Right lobe of liver (tissue), 6 donors: ENCODE results near the gene SPATA20. TPM values are rescaled to one million over a fixed set of nuclear protein-coding genes. Genes with fewer than 3 reads are reported as not detected.

Experiments used
- ATAC-seq, 4 donors: fragments of 200-7000 bp; cut with Tn5 transposase; one replicate each; pipeline ENCODE4 v1.9.1; 2020; ENCODE audit warnings: mild to moderate bottlenecking in 4 of 4, moderate library complexity in 4 of 4
- DNase-seq, 3 donors: peaks; one replicate each; pipeline ENCODE4 v3.0.0-alpha.2; 2020
- H3K27ac ChIP-seq, 3 donors: fragments of 200-600 bp; one replicate each; pipeline ENCODE4 v1.8.0; 2022
- H3K27me3 ChIP-seq, 2 donors: fragments of 200-600 bp; one replicate each; pipeline ENCODE4 v1.8.0; 2022
- H3K36me3 ChIP-seq, 4 donors: fragments of 200-600 bp; sonication (generic) in 1 of 4; one replicate each; pipeline versions ENCODE4 v1.5.1 to v1.8.0; 2017 to 2022; ENCODE audit warnings: control low read depth in 1 of 4
- H3K4me1 ChIP-seq, 4 donors: fragments of 200-600 bp; sonication (generic) in 1 of 4; one replicate each; pipeline versions ENCODE4 v1.5.1 to v1.8.0; 2017 to 2022; ENCODE audit warnings: control low read depth in 1 of 4
- H3K4me3 ChIP-seq, 3 donors: fragments of 200-600 bp; one replicate each; pipeline ENCODE4 v1.8.0; 2022
- H3K9me3 ChIP-seq, 4 donors: fragments of 200-600 bp; sonication (generic) in 1 of 4; one replicate each; pipeline versions ENCODE4 v1.5.1 to v1.8.0; 2017 to 2022; ENCODE audit warnings: control low read depth in 1 of 4
- POLR2A ChIP-seq: fragments of 450-650 bp; IDR thresholded peaks from one replicate; pipeline ENCODE4 v1.6.1; 2017; ENCODE audit warnings: antibody characterized with exemption, mild to moderate bottlenecking
- WGBS: methylation state at CpG from one replicate; pipeline ENCODE4 v1.1.6; 2018; ENCODE audit warnings: low coverage, low lambda C conversion rate; ENCODE audit not compliant: insufficient coverage; ENCODE audit errors: missing lambda C conversion rate; 5-methylcytosine and 5-hydroxymethylcytosine counted together
- intact Hi-C, 2 donors: fragments of 100-400 bp; cut with DNase I; formaldehyde crosslinking; loops; one replicate each; pipeline versions ENCODE4 v1.11.2 to v1.14.1; 2022
- total RNA-seq, 6 experiments: library from RNA; depleted of rRNA in 2 of 6; stranded (reverse); fragments of >200 nt in 2 of 6; fragmentation: NEBNext Ultra II Directional in 3 of 6; extraction: Animal tissue kit (Norgen Biotek cat#: 25700) in 3 of 6; gene quantifications; one replicate each; pipeline versions ENCODE4 v1.1.0 to v1.2.4, GENCODE V29; 2016 to 2023
- TF ChIP-seq, protein P1 (sequence below), 4 donors: fragments of 200-600 bp in 3 of 4; fragments of 450-650 bp in 1 of 4; IDR thresholded peaks; one replicate each; pipeline versions ENCODE4 v1.5.1 to v1.8.0; 2016 to 2022; ENCODE audit warnings: antibody characterized with exemption in 4 of 4, mild to moderate bottlenecking in 2 of 4
- donor health status: DM: no; HTN: yes; CAD: no.
- donor health status: DM: no; HTN: no; CAD: no.
- donor health status: DM: no; HTN: no; CAD: no.
- donor health status: DM: no; HTN: yes; CAD: no.
- donor health status: DM: no; HTN: yes; CAD: no.

Gene SPATA20
- total RNA-seq, 6 experiments from 2014 or later = 29.6 to 203 (median 34.2) TPM

DNA sequence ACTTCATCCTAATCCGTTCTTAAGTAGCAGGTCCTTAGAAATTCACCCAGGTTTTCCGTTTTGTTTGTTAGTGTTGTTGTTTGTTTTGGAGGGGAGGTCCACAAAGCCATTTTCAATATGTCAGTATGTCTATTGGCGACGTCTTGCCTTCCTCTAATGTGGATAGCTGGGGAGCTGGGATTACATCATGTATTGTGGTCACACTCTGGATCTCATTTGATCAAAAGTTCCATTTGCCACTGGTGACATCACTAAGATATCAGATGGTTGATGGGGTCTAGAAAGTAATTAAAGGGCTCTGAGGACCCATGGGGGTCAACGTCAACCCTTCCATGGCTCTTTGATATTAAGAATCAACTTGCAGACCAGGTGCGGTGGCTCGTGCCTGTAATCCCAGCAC lies 17.1 kb upstream of the SPATA20 start:
- Histone ChIP-seq H3K27ac (no peak overlapping the region), H3K9me3 (no peaks in the 10 kb centered on the region), H3K4me3 (no peak overlapping the region), H3K36me3 (no peaks in the 10 kb centered on the region), H3K27me3 (peaks cover 0 to 6% of the 10 kb centered on the region in 2 donors), H3K4me1 (peaks cover 0 to 7% (median 0%) of the 10 kb centered on the region in 4 donors)
- DNase-seq (no peak), ATAC-seq (no peak)
- WGBS = 85% methylated on average over 7 of the region's 7 CpGs
- intact Hi-C loops = no loop called here
- TF ChIP-seq POLR2A = no peak
- TF ChIP-seq, protein P1, sequence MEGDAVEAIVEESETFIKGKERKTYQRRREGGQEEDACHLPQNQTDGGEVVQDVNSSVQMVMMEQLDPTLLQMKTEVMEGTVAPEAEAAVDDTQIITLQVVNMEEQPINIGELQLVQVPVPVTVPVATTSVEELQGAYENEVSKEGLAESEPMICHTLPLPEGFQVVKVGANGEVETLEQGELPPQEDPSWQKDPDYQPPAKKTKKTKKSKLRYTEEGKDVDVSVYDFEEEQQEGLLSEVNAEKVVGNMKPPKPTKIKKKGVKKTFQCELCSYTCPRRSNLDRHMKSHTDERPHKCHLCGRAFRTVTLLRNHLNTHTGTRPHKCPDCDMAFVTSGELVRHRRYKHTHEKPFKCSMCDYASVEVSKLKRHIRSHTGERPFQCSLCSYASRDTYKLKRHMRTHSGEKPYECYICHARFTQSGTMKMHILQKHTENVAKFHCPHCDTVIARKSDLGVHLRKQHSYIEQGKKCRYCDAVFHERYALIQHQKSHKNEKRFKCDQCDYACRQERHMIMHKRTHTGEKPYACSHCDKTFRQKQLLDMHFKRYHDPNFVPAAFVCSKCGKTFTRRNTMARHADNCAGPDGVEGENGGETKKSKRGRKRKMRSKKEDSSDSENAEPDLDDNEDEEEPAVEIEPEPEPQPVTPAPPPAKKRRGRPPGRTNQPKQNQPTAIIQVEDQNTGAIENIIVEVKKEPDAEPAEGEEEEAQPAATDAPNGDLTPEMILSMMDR (IDR thresholded peaks at IDR 0.05) = no peak

GRCh38 chr17:50531428-50532025 lies 15.4 kb upstream of the SPATA20 start:
- Histone ChIP-seq H3K27ac (no peak overlapping the region), H3K27me3 (peaks cover 0 to 6% of the 10 kb centered on the region in 2 donors), H3K36me3 (no peaks in the 10 kb centered on the region), H3K4me1 (peaks cover 0 to 7% (median 0%) of the 10 kb centered on the region in 4 donors), H3K4me3 (no peak overlapping the region), H3K9me3 (no peaks in the 10 kb centered on the region)
- 36% methylated on average over 3 of the region's 6 CpGs for WGBS
- ATAC-seq = no peak
- intact Hi-C loops = no loop called here
- TF ChIP-seq, protein P1 (IDR thresholded peaks at IDR 0.05) = no peak
- TF ChIP-seq POLR2A = no peak
- no peak for DNase-seq

GRCh38 chr17:50532452-50533024 lies 14.4 kb upstream of the SPATA20 start, which contains the start of gene EPN3:
Gene EPN3 (plus strand): TSS chr17:50532735. CDS start chr17:50536557, 3,822 bp downstream.
- intact Hi-C loops = no loop called here
- Histone ChIP-seq H3K4me3 (no peak within 1 kb of the TSS), H3K36me3 (no peaks in the 10 kb centered on the region), H3K4me1 (peaks cover 0 to 7% (median 0%) of the 10 kb centered on the region in 4 donors), H3K27ac (no peak within 1 kb of the TSS), H3K27me3 (peaks cover 0 to 6% of the 10 kb centered on the region in 2 donors), H3K9me3 (no peaks in the 10 kb centered on the region)
- peak in 2 of 4 donors; percentile 26 to 43 for ATAC-seq
- 7% methylated on average over 11 of the region's 21 CpGs for WGBS
- peak in 1 of 3 donors; percentile 60 for DNase-seq
- TF ChIP-seq, protein P1 (IDR thresholded peaks at IDR 0.05) = no peak
- TF ChIP-seq POLR2A = no peak

DNA sequence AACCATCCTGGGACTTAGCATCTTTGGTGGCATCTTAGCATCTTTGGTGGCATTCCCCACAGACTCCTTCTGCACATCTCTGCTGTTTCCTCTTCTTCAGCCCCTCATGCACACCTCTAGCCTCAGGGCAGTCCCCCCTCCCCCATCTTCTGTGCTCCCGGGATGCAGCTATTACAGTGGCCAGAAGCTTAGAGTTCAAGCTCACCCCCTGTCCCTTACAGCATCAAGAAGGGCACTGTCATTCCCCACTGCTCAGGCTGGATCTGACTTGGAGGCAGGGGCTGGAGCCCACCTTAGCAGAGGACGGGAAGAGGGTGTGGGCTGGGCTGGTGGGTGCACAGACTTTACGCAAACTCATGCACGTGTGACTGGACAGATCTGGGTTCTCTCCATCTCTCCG lies 13.8 kb upstream of the SPATA20 start:
- intact Hi-C loops = no loop called here
- no peak for ATAC-seq
- Histone ChIP-seq H3K27me3 (peaks cover 0 to 6% of the 10 kb centered on the region in 2 donors), H3K27ac (no peak overlapping the region), H3K9me3 (no peaks in the 10 kb centered on the region), H3K36me3 (no peaks in the 10 kb centered on the region), H3K4me1 (peaks cover 0 to 7% (median 0%) of the 10 kb centered on the region in 4 donors), H3K4me3 (no peak overlapping the region)
- TF ChIP-seq, protein P1 (IDR thresholded peaks at IDR 0.05) = no peak
- TF ChIP-seq POLR2A = no peak
- DNase-seq = no peak
- WGBS = 5% methylated on average over 3 of the region's 5 CpGs
